Endothelial cell of umbilical vein (primary cell): ENCODE data around the gene PPP1R1B.

Experiments
- EZH2 ChIP-seq: IDR thresholded peaks from 2 replicates; pipeline ENCODE4 v1.6.1; 2012; ENCODE audit warnings: borderline replicate concordance, low read depth, mild to moderate bottlenecking, moderate library complexity, low read length, inconsistent platforms; ENCODE audit not compliant: severe bottlenecking
- FOS ChIP-seq: IDR thresholded peaks from 2 replicates; pipeline ENCODE4 v1.6.1; 2011; ENCODE audit warnings: mild to moderate bottlenecking, low read length, moderate library complexity, borderline replicate concordance; ENCODE audit not compliant: insufficient read depth
- GATA2 ChIP-seq: IDR thresholded peaks from 2 replicates; pipeline ENCODE4 v1.7.0; 2011; ENCODE audit warnings: low read depth, mild to moderate bottlenecking, moderate library complexity, mixed read lengths, low read length; ENCODE audit not compliant: insufficient read length, insufficient read depth
- MYC ChIP-seq: IDR thresholded peaks from one replicate; pipeline ENCODE4 v1.6.1; 2011; ENCODE audit warnings: mild to moderate bottlenecking, low read depth, low read length
- POLR2A ChIP-seq: IDR thresholded peaks from 2 replicates; pipeline ENCODE4 v1.6.1; 2012; ENCODE audit warnings: low read depth, mild to moderate bottlenecking, control low read depth, low read length
- POLR2AphosphoS5 ChIP-seq: IDR thresholded peaks from 2 replicates; pipeline ENCODE4 v1.6.1; 2012; ENCODE audit warnings: low read depth, mild to moderate bottlenecking, control low read depth, low read length, moderate library complexity; ENCODE audit not compliant: insufficient read depth
- TF ChIP-seq, protein P1 (sequence below), 2 donors: IDR thresholded peaks; 1 replicate in 1 of 2; 2 replicates in 1 of 2; pipeline ENCODE4 v1.5.1; 2011; ENCODE audit warnings: low read length in 2 of 2, mild to moderate bottlenecking in 2 of 2, moderate library complexity in 2 of 2, control low read depth in 1 of 2, inconsistent platforms in 1 of 2, low read depth in 1 of 2; ENCODE audit not compliant: insufficient read depth in 1 of 2; ENCODE audit errors: extremely low read depth in 1 of 2

DNA sequence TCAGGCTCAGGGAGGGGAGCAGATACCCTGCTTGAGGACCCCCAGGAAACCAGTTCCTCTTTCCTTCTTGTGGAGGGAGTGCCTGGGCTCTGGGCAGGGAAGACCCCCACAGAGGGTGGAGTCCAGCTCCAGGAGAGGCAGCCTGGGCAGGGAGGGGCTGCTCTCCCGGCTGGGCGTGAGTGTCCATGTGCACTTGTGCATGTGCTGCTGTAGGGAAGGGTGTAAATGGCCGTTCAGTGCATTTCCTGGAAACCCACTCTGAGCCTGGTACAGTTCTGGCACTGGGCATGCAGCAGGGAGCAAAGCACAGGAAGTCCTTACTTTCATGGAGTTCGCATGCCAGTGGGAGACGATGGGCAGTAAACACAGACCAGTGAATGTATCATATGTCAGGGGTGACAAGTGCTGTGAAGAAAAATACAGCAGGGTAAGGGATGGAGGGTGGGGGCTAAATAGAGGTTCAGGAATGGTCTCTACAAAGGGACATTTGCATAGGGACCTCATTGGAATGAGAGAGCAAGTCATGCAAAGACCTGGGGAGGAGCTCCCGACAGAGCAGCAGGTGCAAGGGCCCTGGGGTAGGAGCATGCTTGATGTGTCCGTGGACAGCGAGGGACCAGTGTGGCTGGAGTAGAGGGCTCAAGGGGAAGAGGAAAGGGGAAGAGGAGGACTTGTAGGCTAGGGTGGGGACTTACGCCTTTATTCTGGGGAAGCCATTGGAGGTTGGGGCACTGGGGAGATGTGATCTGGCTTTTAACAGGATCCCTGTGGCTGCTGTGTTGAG lies 15.7 kb downstream of the PPP1R1B start:
- TF ChIP-seq POLR2AphosphoS5 (no peak), EZH2 (no peak), POLR2A (no peak), FOS (no peak), GATA2 (no peak), MYC (no peak)
- TF ChIP-seq, protein P1, sequence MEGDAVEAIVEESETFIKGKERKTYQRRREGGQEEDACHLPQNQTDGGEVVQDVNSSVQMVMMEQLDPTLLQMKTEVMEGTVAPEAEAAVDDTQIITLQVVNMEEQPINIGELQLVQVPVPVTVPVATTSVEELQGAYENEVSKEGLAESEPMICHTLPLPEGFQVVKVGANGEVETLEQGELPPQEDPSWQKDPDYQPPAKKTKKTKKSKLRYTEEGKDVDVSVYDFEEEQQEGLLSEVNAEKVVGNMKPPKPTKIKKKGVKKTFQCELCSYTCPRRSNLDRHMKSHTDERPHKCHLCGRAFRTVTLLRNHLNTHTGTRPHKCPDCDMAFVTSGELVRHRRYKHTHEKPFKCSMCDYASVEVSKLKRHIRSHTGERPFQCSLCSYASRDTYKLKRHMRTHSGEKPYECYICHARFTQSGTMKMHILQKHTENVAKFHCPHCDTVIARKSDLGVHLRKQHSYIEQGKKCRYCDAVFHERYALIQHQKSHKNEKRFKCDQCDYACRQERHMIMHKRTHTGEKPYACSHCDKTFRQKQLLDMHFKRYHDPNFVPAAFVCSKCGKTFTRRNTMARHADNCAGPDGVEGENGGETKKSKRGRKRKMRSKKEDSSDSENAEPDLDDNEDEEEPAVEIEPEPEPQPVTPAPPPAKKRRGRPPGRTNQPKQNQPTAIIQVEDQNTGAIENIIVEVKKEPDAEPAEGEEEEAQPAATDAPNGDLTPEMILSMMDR (IDR thresholded peaks at IDR 0.05; ENCODE audit: extremely low read depth in 1 of 2, insufficient read depth in 1 of 2, low read depth in 1 of 2, low read length in 2 of 2): no peak
